Hematopoietic multipotent progenitor cell (in vitro differentiated cells): ENCODE measurements around the gene LHFPL3. TPM values are rescaled to one million over a fixed set of nuclear protein-coding genes. Genes with fewer than 3 reads are reported as not detected.

Experiments used
- DNase-seq, 3 donors: peaks; one replicate each; pipeline ENCODE4 v3.0.0-alpha.2; 2011 to 2015; ENCODE audit warnings: low read depth in 2 of 3, low spot score in 2 of 3
- small RNA-seq: library from RNA; depleted of rRNA; stranded (forward); fragments of <200 nt; gene quantifications from one replicate; pipeline ENCODE3, GENCODE V24; 2012
- total RNA-seq: library from RNA; depleted of rRNA; stranded (reverse); fragments of >200 nt; gene quantifications from one replicate; pipeline ENCODE4 v1.2.3, GENCODE V29; 2012

The LHFPL3 gene
- total RNA-seq, 1 donor = not detected

DNA sequence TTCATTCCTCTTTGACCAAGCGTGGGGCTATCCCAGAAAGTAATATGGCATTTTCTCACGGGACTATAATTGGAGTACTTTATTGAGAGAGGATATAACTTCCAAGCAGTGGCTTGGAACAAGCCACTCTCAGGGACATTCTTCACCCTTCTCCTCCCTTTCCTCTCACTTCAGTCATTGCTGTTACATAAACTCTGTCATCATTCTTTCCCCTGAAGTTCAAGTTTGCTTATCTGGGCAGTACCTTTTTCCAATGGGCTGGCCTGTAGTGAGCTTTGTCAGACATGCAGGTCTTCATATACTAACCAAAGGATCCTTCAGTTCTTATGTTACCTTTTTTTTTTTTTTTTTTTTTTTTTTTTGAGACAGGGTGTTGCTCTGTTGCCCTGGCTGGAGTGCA is 626.9 kb downstream of the LHFPL3 start:
- no peak for DNase-seq

Small RNAs within 50 kb of the gene (small RNA-seq; reads per million reads assigned to genes)
- not detected for gene RN7SL8P

Other genes with a start within 250 kb of the LHFPL3 start
- 12.4 TPM for gene ORC5, start 120.6 kb upstream of the LHFPL3 start, total RNA-seq